Measurements from ENCODE around the gene C2orf42.
"Not testable (repeated sequence)": the region's sequence is repeated elsewhere in the genome, so short reads cannot be mapped to it uniquely, and the experiment has no call there.

C2orf42 gene

GRCh38 chr2:70199320-70199864 lies 8.6 kb upstream of the C2orf42 start:
- no peak for DNase-seq
- Histone ChIP-seq H3K27me3 (ENCODE audit: insufficient read depth, low read length, poor library complexity) (no peaks in the 10 kb centered on the region), H3K4me1 (ENCODE audit: insufficient read depth, low read length) (no peaks in the 10 kb centered on the region), H2AFZ (ENCODE audit: low read depth, low read length) (no peak overlapping the region), H4K20me1 (ENCODE audit: insufficient read depth, low read length) (no peaks in the 10 kb centered on the region), H3K4me2 (ENCODE audit: insufficient read depth, low read length) (no peak overlapping the region), H3K79me2 (ENCODE audit: insufficient read depth, low read length) (no peaks in the 10 kb centered on the region), H3K27ac (ENCODE audit: low read length) (no peak overlapping the region), H3K9ac (ENCODE audit: low read depth, low read length) (no peak overlapping the region), H3K4me3 (ENCODE audit: low read depth in 1 of 2, low read length in 2 of 2) (no peak overlapping the region), H3K9me3 (ENCODE audit: insufficient read depth, low read length, severe bottlenecking) (no peaks in the 10 kb centered on the region), H3K36me3 (ENCODE audit: insufficient read depth, low read length) (no peaks in the 10 kb centered on the region)
- TF ChIP-seq EZH2 (IDR thresholded peaks at IDR 0.05; ENCODE audit: borderline replicate concordance, low read depth, low read length, severe bottlenecking) (no peak), CTCF (IDR thresholded peaks at IDR 0.05; ENCODE audit: borderline replicate concordance, extremely low read depth, low read length, poor library complexity, severe bottlenecking) (no peak)
- ATAC-seq (ENCODE audit: insufficient read depth, low read depth) = peak; percentile 36; the same call in 1 of the 3 replicates

DNA sequence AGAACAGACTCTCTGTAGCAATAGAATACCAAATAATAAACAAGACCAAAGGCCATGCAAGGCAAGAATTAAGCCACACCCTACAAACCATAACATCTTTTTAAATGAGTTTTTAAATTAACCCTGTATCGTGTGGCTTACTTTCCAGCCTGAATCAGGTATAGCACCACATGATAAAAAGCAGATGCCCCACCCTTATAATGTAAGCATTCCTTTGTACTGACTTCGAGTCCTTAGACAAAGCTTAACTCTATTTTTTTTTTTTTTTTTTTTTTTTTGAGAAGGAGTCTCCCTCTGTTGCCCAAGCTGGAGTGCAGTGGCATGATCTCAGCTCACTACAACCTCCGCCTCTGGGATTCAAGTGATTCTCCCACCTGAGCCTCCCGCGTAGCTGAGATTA lies 1.7 kb upstream of the C2orf42 start:
- H3K4me3 ChIP-seq (ENCODE audit: low read depth in 1 of 2, low read length in 2 of 2) = no peak overlapping the region
- H4K20me1 ChIP-seq (ENCODE audit: insufficient read depth, low read length) = no peaks in the 10 kb centered on the region
- DNase-seq (no peak), ATAC-seq (ENCODE audit: insufficient read depth, low read depth) (no peak)
- H2AFZ ChIP-seq (ENCODE audit: low read depth, low read length) = peak overlapping the region; percentile 61
- peaks cover 24% of the 10 kb centered on the region for H3K4me1 ChIP-seq (ENCODE audit: insufficient read depth, low read length)
- no peaks in the 10 kb centered on the region for H3K27me3 ChIP-seq (ENCODE audit: insufficient read depth, low read length, poor library complexity)
- no peak overlapping the region for H3K9ac ChIP-seq (ENCODE audit: low read depth, low read length)
- no peaks in the 10 kb centered on the region for H3K9me3 ChIP-seq (ENCODE audit: insufficient read depth, low read length, severe bottlenecking)
- H3K36me3 ChIP-seq (ENCODE audit: insufficient read depth, low read length) = no peaks in the 10 kb centered on the region
- H3K4me2 ChIP-seq (ENCODE audit: insufficient read depth, low read length) = no peak overlapping the region
- peaks cover 22% of the 10 kb centered on the region for H3K79me2 ChIP-seq (ENCODE audit: insufficient read depth, low read length)
- H3K27ac ChIP-seq (ENCODE audit: low read length) = no peak overlapping the region
- TF ChIP-seq EZH2 (IDR thresholded peaks at IDR 0.05; ENCODE audit: borderline replicate concordance, low read depth, low read length, severe bottlenecking) = no peak

DNA sequence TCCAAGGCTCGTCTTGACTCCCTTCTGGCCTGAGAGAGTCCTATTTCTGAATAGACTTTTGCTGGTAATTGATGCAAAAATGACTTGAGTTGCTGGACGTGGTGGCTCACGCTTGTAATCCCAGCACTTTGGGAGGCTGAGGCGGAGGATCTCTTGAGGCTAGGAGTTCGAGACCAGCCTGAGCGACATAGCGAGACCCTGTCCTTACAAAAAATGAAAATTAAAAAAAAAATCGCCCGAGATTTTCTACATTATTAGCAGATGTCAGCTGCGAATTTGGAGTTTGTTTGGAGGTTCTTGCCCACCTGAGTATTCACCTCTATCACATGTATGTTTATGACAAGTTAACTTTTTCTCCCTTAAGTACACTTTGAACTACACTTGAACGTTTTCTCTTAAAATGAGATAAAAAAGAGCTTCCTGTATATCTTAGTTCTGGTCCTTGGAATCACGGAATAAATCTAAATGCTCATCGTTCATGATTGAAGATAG lies 471 bp upstream of the C2orf42 start:
- no peaks in the 10 kb centered on the region for H4K20me1 ChIP-seq (ENCODE audit: insufficient read depth, low read length)
- H3K9ac ChIP-seq (ENCODE audit: low read depth, low read length) = peak overlapping the region; percentile 63
- no peaks in the 10 kb centered on the region for H3K36me3 ChIP-seq (ENCODE audit: insufficient read depth, low read length)
- peaks cover 24% of the 10 kb centered on the region for H3K4me1 ChIP-seq (ENCODE audit: insufficient read depth, low read length)
- ATAC-seq (ENCODE audit: insufficient read depth, low read depth) (no peak), DNase-seq (no peak)
- H3K27ac ChIP-seq (ENCODE audit: low read length) = peak overlapping the region; percentile 83
- H3K4me3 ChIP-seq (ENCODE audit: low read depth in 1 of 2, low read length in 2 of 2) = peak overlapping the region; percentile 37 to 66; a peak in 3 of 4 replicates
- H3K4me2 ChIP-seq (ENCODE audit: insufficient read depth, low read length) = peak overlapping the region; percentile 66
- H2AFZ ChIP-seq (ENCODE audit: low read depth, low read length) = peak overlapping the region; percentile 81
- peaks cover 22% of the 10 kb centered on the region for H3K79me2 ChIP-seq (ENCODE audit: insufficient read depth, low read length)
- H3K27me3 ChIP-seq (ENCODE audit: insufficient read depth, low read length, poor library complexity) = no peaks in the 10 kb centered on the region
- TF ChIP-seq CTCF (IDR thresholded peaks at IDR 0.05; ENCODE audit: borderline replicate concordance, extremely low read depth, low read length, poor library complexity, severe bottlenecking) = no peak
- no peak for TF ChIP-seq EZH2 (IDR thresholded peaks at IDR 0.05; ENCODE audit: borderline replicate concordance, low read depth, low read length, severe bottlenecking)
- H3K9me3 ChIP-seq (ENCODE audit: insufficient read depth, low read length, severe bottlenecking) = no peaks in the 10 kb centered on the region

- H3K4me2 ChIP-seq (ENCODE audit: insufficient read depth, low read length) = 0 out of 2 replicates have a peak overlapping the region, but pooled peaks have one; percentile 2
- H3K27me3 ChIP-seq (ENCODE audit: insufficient read depth, low read length, poor library complexity) = no peaks in the 10 kb centered on the region
- no peak overlapping the region for H3K9ac ChIP-seq (ENCODE audit: low read depth, low read length)
- H3K4me1 ChIP-seq (ENCODE audit: insufficient read depth, low read length) = peaks cover 24% of the 10 kb centered on the region
- H3K9me3 ChIP-seq (ENCODE audit: insufficient read depth, low read length, severe bottlenecking) = no peaks in the 10 kb centered on the region
- DNase-seq (no peak), ATAC-seq (ENCODE audit: insufficient read depth, low read depth) (no peak)
- H4K20me1 ChIP-seq (ENCODE audit: insufficient read depth, low read length) = no peaks in the 10 kb centered on the region
- H3K36me3 ChIP-seq (ENCODE audit: insufficient read depth, low read length) = no peaks in the 10 kb centered on the region
- H3K79me2 ChIP-seq (ENCODE audit: insufficient read depth, low read length) = peaks cover 30% of the 10 kb centered on the region
- TF ChIP-seq CTCF (IDR thresholded peaks at IDR 0.05; ENCODE audit: borderline replicate concordance, extremely low read depth, low read length, poor library complexity, severe bottlenecking) (no peak), EZH2 (IDR thresholded peaks at IDR 0.05; ENCODE audit: borderline replicate concordance, low read depth, low read length, severe bottlenecking) (no peak)
- no peak overlapping the region for H2AFZ ChIP-seq (ENCODE audit: low read depth, low read length)
- H3K4me3 ChIP-seq (ENCODE audit: low read depth in 1 of 2, low read length in 2 of 2) = no peak overlapping the region
- H3K27ac ChIP-seq (ENCODE audit: low read length) = no peak overlapping the region
These were observed 2.4 kb downstream of the C2orf42 start for GRCh38 chr2:70188460-70188859.

- not testable (repeated sequence) for H4K20me1 ChIP-seq (ENCODE audit: insufficient read depth, low read length)
These were observed 3.6 kb downstream of the C2orf42 start for GRCh38 chr2:70187170-70187569.

More at GRCh38 chr2:70187170-70187569, 3.6 kb downstream of the C2orf42 start:
- not testable (repeated sequence) for H3K4me3 ChIP-seq (ENCODE audit: low read depth in 1 of 2, low read length in 2 of 2); H3K27ac ChIP-seq (ENCODE audit: low read length); H3K36me3 ChIP-seq (ENCODE audit: insufficient read depth, low read length); H3K27me3 ChIP-seq (ENCODE audit: insufficient read depth, low read length, poor library complexity); DNase-seq; H3K4me2 ChIP-seq (ENCODE audit: insufficient read depth, low read length); H3K9ac ChIP-seq (ENCODE audit: low read depth, low read length); H3K9me3 ChIP-seq (ENCODE audit: insufficient read depth, low read length, severe bottlenecking); H2AFZ ChIP-seq (ENCODE audit: low read depth, low read length); ATAC-seq (ENCODE audit: insufficient read depth, low read depth)
- Histone ChIP-seq H3K79me2 (ENCODE audit: insufficient read depth, low read length) (peaks cover 30% of the 10 kb centered on the region), H3K4me1 (ENCODE audit: insufficient read depth, low read length) (peaks cover 24% of the 10 kb centered on the region)

Data from DND-41 (cell line).